ENCODE data around the gene NOL6.
"Not testable (repeated sequence)": the region's sequence is repeated elsewhere in the genome, so short reads cannot be mapped to it uniquely, and the experiment has no call there.

The NOL6 gene, protein sequence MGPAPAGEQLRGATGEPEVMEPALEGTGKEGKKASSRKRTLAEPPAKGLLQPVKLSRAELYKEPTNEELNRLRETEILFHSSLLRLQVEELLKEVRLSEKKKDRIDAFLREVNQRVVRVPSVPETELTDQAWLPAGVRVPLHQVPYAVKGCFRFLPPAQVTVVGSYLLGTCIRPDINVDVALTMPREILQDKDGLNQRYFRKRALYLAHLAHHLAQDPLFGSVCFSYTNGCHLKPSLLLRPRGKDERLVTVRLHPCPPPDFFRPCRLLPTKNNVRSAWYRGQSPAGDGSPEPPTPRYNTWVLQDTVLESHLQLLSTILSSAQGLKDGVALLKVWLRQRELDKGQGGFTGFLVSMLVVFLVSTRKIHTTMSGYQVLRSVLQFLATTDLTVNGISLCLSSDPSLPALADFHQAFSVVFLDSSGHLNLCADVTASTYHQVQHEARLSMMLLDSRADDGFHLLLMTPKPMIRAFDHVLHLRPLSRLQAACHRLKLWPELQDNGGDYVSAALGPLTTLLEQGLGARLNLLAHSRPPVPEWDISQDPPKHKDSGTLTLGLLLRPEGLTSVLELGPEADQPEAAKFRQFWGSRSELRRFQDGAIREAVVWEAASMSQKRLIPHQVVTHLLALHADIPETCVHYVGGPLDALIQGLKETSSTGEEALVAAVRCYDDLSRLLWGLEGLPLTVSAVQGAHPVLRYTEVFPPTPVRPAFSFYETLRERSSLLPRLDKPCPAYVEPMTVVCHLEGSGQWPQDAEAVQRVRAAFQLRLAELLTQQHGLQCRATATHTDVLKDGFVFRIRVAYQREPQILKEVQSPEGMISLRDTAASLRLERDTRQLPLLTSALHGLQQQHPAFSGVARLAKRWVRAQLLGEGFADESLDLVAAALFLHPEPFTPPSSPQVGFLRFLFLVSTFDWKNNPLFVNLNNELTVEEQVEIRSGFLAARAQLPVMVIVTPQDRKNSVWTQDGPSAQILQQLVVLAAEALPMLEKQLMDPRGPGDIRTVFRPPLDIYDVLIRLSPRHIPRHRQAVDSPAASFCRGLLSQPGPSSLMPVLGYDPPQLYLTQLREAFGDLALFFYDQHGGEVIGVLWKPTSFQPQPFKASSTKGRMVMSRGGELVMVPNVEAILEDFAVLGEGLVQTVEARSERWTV

DNA sequence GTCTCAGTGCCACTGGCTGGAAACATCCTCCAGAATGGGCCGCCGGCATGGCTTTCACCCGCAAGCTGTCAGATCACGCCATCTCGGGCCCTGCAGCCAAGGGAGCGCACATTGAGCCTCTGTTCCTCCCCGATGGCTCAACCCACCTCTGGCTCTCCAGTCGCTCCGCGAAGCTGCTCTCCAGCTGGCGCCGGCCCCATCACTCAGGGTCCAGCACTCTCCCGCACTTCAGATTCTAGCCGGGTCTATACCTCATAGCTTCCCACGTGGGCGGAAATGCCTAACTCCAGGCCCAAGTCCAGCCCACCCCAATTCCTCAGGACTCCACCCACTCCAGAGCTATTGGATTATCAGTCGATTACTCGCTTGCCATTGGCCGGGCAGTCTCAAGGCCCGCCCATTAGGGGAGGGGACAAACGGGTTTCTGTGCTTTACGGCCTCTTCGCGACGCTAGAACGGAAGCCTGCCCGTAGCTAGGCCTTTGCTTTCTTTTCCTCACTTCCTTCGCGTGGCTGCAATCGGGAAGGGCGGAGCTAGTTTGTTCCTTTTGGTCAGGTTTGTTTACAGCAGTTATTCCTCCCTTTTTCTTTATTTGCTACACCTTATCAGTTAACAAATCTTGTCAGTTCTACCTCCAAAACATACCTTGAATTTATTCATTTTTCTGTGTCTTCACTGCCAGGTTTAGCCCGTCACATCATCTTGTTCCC is at the start of gene NOL6:
NOL6 (minus strand) TSS at position 282 of the 710 bp plus-strand sequence; CDS start at position 200, 82 bp downstream.
- DNase-seq (ENCODE audit: low read depth): peak; percentile 99

DNA sequence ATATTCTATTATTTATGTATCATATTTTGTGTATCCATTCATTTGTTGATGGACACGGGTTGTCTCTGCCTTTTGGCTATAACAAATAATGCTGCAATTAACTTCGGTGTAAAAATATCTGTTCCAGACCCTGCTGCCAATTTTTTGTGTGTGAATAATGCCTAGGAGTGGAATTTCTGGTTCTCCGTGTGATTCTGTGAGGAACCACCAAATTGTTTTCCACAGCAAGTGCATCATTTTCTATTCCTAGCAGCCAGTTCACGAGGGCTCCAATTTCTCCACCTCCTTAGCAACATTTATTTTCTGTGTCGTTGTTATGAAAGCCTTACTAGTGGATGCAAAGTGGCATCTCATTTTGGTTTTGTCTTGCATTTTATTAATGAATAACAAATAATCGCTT is 48.1 kb upstream of the NOL6 start:
- DNase-seq (ENCODE audit: low read depth): not testable (repeated sequence)

DNA sequence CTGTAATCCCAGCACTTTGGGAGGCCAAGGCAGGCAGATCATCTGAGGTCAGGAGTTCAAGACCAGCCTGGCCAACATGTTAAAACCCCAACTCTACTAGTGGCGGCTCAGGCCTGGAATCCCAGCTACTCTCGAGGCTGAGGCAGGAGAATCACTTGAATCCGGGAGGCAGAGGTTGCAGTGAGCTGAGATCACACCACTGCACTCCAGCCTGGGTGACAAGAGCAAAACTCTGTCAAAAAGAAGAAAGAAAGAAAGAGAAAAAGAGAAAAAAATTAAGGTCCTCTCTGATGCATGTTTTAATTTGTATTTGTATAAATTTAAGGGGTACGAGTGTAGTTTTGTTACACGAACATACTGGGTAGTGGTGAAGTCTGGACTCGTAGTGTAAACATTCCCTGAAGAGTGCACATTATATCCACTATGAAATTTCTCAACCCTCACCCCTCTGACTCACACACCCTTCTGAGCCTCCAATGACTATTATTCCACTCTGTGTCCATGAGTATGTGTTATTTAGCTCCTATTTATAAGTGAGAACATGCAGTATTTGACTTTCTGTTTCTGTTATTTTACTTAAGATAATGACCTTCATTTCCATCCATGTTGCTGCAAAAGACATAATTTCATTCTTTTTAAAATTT is 44.3 kb upstream of the NOL6 start:
- peak; percentile 81 for DNase-seq (ENCODE audit: low read depth)

DNA sequence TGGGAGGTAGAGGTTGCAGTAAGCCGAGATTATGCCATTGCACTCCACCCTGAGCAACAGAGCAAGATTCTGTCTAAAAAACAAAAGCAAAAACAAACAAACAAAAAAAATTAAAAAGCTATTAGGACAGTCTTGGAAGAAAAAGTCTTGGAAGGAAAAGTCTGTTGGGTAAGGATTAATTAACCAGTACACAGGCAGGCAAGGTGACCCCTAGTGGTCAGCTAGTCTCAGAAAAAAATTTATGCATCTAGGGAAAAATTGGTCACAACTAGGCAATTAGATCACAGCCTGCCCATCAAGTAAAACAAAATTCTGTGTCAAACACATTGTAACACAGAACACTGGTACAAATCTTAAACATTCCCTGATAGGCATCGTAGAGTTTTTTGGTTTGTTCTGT is 43.6 kb upstream of the NOL6 start:
- peak; percentile 62 for DNase-seq (ENCODE audit: low read depth)

DNA sequence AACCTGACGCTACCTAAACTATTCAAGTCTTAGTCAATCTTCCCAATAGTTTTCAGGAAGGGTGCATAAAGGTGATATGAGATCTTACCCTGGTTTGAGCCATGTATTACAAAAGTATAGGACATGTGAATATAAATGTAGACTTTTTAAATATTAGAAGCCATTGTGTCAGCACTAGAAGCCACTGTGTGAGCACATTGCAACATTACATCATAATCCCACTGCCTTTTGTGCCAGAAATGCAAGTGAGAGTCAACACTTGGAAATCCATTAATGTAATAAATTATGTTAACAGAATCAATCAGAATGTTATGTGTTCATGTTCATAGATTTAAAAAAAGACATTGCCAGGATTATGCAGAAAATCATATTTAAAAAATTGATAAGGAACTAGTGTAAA is 42.7 kb upstream of the NOL6 start:
- not testable (repeated sequence) for DNase-seq (ENCODE audit: low read depth)

DNA sequence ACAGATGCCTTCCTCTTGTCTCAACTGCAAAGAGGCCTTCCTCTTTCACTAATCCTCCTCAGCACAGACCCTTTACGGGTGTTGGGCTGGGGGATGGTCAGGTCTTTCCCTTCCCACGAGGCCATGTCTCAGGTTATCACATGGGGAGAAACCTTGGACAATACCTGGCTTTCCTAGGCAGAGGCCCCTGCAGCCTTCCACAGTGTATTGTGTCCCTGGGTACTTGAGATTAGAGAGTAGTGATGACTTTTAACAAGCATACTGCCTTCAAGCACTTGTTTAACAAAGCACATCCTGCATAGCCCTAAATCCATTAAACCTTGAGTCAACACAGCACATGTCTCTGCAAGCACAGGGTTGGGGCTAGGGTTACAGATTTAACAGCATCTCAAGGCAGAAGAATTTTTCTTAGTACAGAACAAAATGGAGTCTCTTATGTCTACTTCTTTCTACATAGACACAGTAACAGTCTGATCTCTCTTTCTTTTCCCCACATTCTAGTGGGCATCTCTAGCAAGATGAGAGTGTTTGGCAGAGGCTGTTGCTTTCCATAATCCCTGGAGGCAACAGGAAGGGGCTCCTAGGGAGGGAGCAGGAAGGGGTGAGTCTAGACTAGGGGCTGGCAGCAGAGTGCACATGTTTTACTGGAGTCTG is 41.7 kb upstream of the NOL6 start:
- DNase-seq (ENCODE audit: low read depth): not testable (repeated sequence)

DNA sequence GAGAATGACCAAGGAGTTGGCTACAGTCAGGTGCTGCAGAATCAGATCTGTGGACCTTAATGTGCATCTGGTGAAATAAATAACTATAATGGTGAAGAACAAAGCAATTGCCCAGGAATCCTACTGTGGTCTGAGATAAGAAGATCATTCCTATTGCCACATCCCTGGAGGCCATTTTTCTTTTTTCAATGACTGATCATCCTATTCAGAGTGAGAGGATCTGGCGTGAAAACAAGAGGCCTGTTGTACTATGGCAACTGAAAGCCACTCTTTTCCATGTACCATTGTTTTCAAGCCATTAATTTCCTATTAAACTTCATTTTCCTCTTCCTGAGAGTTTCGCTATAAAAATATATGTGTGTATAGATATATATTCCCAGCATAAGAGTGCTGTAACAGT is 38.8 kb upstream of the NOL6 start:
- peak; percentile 84 for DNase-seq (ENCODE audit: low read depth)

DNA sequence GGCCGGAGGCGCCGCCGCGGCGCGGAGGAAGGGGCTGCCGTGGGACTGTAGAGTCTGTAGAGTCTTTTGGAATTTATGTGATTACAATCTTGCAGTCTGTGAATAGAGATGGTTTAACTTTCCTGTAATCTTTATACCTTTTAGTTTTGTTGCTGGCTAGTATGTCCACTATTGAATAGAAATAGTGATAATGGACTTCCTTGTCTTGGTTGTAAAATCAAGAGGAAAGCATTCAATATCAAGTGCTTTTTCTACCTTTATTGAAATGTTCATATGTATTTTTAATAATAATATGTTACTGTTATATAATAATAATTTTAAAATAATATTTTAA is 37.4 kb upstream of the NOL6 start:
- DNase-seq (ENCODE audit: low read depth): not testable (repeated sequence)

DNA sequence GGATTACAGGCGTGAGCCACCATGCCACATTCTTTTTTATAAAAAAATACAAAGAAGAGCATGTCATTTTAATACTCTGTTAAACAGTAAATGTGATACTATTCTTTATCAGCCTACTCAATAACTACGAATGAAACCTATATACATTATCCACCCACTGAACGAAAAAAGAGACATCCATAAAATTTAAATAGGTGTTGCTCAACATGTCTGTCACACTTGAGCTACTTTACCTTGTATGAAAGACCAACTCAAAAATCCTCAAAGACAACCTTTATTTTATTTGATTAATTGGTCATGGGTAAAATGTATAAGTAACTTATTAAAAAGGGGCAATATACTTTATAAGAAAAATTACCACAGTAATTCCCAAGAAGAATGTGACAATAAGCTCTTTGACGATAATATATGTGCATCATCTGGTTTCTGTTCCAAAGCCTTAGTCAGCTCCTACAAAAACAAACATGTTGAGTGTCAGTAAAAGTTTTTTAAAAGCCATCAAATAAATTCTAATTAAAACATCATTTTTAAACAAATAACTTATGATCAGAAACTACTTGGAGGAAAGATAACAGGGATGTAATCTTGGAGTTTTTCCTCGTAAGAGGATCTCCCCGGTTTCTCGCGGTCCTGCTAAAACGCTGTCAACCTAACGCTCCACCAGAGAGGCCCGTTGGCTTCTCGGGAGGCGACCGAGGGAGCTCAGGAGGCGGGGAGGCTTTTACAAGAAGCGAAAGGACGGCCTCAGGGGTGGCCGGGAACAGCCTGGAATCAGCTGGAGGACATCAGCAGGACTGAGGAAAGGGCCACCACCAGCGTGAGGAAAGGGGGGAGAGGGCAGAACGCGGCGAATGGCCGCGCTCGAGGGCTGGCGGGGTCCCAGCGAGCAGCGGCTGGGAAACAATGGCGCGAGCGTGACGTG is 36.8 kb upstream of the NOL6 start:
- DNase-seq (ENCODE audit: low read depth): peak; percentile 57

DNA sequence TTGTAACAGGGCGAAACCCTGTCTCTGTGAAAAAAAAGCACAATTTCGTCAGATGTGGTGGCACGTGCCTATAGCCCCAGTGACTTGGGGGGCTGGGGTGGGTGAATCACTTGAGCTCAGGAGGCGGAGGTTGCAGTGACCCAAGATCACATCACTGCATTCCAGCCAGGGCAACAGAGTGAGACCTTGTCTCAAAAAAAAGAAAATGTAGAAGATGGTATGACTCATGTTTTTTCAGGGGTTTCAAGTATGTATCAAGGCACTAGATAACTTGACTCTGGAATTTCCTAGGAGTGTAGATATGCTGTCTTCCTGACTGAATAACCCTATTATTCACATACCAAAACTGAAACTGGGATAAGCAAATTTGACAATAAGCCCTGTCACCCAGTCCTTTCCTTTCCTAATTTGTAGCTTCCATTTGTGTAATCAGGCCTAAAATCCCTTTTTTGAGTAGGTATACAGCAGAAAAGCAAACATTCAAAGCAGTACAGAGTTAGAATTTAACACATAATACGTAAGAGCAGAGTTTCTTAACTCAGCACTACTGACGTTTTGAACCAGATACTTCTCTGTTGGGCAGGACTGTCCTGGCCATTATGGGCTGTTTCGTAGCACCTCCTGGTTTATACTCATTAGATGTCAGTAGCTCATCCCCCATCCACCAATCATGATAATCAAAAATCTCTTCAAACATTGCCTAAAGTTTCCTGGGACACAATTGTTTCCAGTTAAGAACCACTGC is 33.1 kb upstream of the NOL6 start:
- peak; percentile 96 for DNase-seq (ENCODE audit: low read depth)

DNA sequence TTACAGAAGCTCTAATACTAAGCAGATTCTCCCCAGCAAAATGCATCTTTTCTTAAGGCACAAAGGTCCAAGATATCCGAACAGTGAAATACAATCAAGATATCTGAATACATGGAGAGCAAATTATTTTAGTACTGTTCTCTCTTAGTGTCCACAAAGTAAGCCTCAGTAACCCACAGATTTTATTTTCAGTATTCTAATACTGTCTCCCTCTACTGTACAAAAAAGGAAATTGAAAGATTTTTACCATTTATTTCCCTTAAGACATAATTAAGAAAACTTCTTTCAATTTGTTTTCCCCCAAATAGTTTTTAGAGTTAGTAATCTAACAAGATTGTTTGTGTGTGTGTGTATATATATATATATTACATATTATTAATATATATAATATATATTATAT is 24.7 kb upstream of the NOL6 start:
- DNase-seq (ENCODE audit: low read depth): peak; percentile 16

DNA sequence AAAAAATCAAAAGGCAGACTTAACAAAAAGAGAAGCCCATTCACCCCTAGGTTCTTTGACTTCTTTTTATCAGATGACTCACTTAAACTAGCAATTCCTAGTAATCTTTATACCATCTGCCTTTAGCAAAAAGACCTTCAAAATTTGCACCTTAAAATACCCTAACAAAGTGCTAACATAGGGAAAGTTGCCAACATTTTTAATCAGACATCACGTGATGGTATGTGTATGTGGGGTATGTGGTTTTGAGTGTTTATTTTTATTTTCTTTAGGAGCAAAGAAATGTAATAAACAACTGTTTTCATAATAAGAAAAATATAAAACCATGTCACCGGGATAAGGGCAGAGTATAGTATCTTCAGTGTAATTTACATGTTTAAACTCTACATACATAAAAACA is 20.1 kb upstream of the NOL6 start:
- not testable (repeated sequence) for DNase-seq (ENCODE audit: low read depth)

DNA sequence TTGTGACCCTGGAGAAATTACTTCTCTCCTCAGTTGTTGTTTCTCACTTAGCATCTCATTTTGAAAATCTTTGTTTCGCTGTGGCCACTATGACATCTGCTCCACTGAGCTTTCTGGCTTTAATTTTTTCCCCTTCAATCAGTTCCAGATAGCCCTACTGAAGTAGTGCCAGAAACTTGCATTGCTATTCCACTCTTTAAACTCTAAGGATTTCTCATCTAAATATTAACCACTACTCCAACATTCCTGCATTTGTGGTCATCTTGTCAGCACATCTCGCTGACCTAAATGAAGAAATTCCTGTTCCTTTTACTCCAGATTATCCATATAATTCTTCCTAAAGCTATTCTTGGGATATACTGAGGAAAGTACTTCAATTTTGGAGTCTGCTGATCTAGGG is 15.3 kb upstream of the NOL6 start:
- peak; percentile 58 for DNase-seq (ENCODE audit: low read depth)

DNA sequence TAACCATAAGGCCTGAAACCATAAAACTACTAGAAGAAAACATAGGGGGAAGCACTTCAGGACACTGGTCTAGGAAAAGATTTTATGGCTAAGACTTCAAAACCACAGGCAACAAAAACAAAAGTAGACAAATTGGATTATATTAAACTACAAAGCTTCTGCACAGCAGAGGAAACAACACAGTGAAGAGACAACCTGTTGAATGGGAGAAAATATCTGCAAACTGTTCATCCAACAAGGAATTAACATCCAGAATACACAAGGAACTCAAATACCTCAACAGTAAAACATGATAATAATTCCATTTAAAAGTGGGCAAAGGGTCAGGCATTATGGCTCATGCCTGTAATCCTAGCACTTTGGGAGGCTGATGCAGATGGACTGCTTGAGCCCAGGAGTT is 11.6 kb upstream of the NOL6 start:
- not testable (repeated sequence) for DNase-seq (ENCODE audit: low read depth)

DNA sequence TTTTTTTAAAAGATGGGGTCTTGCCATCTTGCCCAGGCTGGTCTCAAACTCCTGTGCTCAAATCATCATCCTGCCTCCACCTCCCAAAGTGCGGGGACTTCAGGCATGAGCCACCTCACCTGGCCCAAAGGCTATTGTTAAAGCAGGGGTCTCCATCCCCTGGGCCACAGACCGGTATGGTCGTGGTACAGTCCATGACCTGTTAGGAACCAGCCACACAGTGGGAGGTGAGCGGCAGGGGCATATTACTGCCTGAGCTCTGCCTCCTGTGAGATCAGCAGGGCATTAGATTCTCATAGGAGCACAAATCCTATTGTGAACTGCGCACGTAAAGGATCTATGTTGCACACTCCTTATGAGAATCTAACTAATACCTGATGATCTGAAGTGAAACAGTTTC is 7.3 kb upstream of the NOL6 start:
- no peak for DNase-seq (ENCODE audit: low read depth)

DNA sequence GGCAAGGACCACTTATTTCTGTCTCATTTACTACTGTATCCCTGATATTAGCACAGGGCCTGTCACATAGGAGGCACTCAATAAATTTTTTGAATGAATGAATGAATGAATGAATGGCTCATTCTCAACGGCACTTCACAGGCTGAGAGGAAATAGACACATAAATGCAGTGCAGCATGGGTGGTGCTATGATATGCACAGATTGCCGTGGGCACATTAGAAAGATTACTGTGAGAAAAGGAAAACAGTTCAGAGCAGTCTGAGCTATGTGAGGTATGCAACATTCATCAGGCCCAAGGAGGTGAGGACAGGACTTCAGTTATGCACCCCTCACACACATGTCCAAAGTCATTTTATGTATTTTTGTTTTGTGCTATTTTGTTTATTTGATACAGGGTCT is 6.4 kb upstream of the NOL6 start:
- DNase-seq (ENCODE audit: low read depth): no peak

DNA sequence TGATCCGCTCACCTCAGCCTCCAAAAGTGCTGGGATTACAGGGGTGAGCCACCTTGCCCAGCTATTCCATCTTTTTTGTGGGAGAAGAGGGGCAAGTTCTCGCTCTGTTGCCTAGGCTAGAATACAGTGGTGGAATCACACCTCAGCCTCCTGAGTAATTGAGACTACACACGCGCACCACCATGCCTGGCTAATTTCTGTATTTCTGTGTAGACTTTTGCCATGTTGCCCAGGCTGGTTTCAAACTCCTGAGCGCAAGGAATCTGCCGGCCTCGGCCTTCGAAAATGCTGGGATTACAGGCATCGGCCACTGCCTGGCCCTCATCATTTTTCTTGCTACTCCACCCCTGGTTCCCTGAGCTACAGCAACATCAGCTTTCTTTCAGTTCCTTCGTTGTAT is 2.8 kb upstream of the NOL6 start:
- DNase-seq (ENCODE audit: low read depth): no peak

DNA sequence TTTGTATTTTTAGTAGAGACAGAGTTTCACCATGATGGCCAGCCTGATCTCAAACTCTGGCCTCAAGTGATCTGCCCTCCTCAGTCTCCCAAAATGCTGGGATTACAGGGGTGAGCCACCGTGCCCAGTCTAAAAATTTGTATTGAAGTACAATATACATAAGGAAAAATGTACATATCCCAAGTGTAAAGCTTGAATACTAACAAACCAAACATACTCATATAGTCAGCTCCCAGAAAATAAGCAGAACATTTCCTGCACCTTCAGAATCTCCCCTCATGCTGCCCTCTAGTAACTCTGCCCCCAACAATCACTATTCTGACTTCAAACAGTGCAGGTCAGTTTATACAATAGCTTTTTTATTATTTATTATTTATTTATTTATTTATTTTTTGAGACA is 1.6 kb upstream of the NOL6 start:
- no peak for DNase-seq (ENCODE audit: low read depth)
